SK-N-SH treated with all-trans-retinoic acid at 6 μM for 48 hours (cell line): Measurements from ENCODE around the gene GAA.
"Not testable (repeated sequence)": the region's sequence is repeated elsewhere in the genome, so short reads cannot be mapped to it uniquely, and the experiment has no call there.

Source experiments
- ATAC-seq: fragments of 200-7000 bp; cut with Tn5 transposase; 3 replicates; pipeline ENCODE4 v1.9.1; 2020; ENCODE audit warnings: mild to moderate bottlenecking, moderate library complexity
- ARNTL ChIP-seq: fragments of 450-650 bp; formaldehyde crosslinking; IDR thresholded peaks from 2 replicates; pipeline ENCODE4 v1.5.0; 2020; ENCODE audit warnings: low read depth, mild to moderate bottlenecking, moderate library complexity, borderline replicate concordance
- CREB5 ChIP-seq: fragments of 250-450 bp; sonication (Bioruptor Pico); IDR thresholded peaks from 2 replicates; pipeline ENCODE4 v1.5.1; 2020; ENCODE audit warnings: low read depth, mild to moderate bottlenecking, moderate library complexity
- CSDC2 ChIP-seq: fragments of 250-450 bp; sonication (Bioruptor Pico); IDR thresholded peaks from 2 replicates; pipeline ENCODE4 v1.5.0; 2020; ENCODE audit warnings: mild to moderate bottlenecking, moderate library complexity
- ESRRG ChIP-seq: fragments of 250-450 bp; sonication (Bioruptor Pico); IDR thresholded peaks from 2 replicates; pipeline ENCODE4 v1.6.1; 2021; ENCODE audit warnings: mild to moderate bottlenecking
- PATZ1 ChIP-seq: fragments of 250-450 bp; sonication (Bioruptor Pico); IDR thresholded peaks from 2 replicates; pipeline ENCODE4 v1.8.0; 2020; ENCODE audit warnings: mild to moderate bottlenecking, moderate library complexity, borderline replicate concordance
- POU6F1 ChIP-seq: fragments of 250-450 bp; sonication (Bioruptor Pico); IDR thresholded peaks from 2 replicates; pipeline ENCODE4 v1.8.0; 2021; ENCODE audit warnings: low read depth, mild to moderate bottlenecking, moderate library complexity, borderline replicate concordance
- PPARA ChIP-seq: fragments of 250-450 bp; sonication (Bioruptor Pico); IDR thresholded peaks from 2 replicates; pipeline ENCODE4 v1.5.0; 2020; ENCODE audit warnings: mild to moderate bottlenecking, borderline replicate concordance
- SNAI2 ChIP-seq: fragments of 250-450 bp; sonication (Bioruptor Pico); IDR thresholded peaks from 2 replicates; pipeline ENCODE4 v1.5.0; 2020; ENCODE audit warnings: mild to moderate bottlenecking, moderate library complexity
- TCF4 ChIP-seq: fragments of 250-450 bp; sonication (Bioruptor Pico); IDR thresholded peaks from 2 replicates; pipeline ENCODE4 v1.8.0; 2021; ENCODE audit warnings: mild to moderate bottlenecking, moderate library complexity, borderline replicate concordance
- TOX ChIP-seq: fragments of 250-450 bp; sonication (Bioruptor Pico); IDR thresholded peaks from 2 replicates; pipeline ENCODE4 v1.8.0; 2021; ENCODE audit warnings: mild to moderate bottlenecking, moderate library complexity, borderline replicate concordance
- TSHZ2 ChIP-seq: fragments of 250-450 bp; sonication (Bioruptor Pico); IDR thresholded peaks from 2 replicates; pipeline ENCODE4 v1.5.0; 2020; ENCODE audit warnings: mild to moderate bottlenecking, moderate library complexity
- ZC3H10 ChIP-seq: fragments of 250-450 bp; sonication (Bioruptor Pico); IDR thresholded peaks from 2 replicates; pipeline ENCODE4 v1.5.1; 2021; ENCODE audit warnings: mild to moderate bottlenecking, moderate library complexity
- ZFP3 ChIP-seq: fragments of 250-450 bp; sonication (Bioruptor Pico); IDR thresholded peaks from 2 replicates; pipeline ENCODE4 v1.5.0; 2020; ENCODE audit warnings: mild to moderate bottlenecking, moderate library complexity
- ZFP30 ChIP-seq: fragments of 450-650 bp; formaldehyde crosslinking; IDR thresholded peaks from 2 replicates; pipeline ENCODE4 v1.5.0; 2022; ENCODE audit warnings: mild to moderate bottlenecking, moderate library complexity
- ZNF565 ChIP-seq: fragments of 450-650 bp; formaldehyde crosslinking; conservative IDR thresholded peaks from 2 replicates; pipeline ENCODE4 v1.5.0; 2020; ENCODE audit warnings: low read depth, mild to moderate bottlenecking, moderate library complexity
- ZNF70 ChIP-seq: fragments of 450-650 bp; formaldehyde crosslinking; IDR thresholded peaks from 2 replicates; pipeline ENCODE4 v1.5.0; 2020; ENCODE audit warnings: mild to moderate bottlenecking, moderate library complexity
- ZNF8 ChIP-seq: fragments of 450-650 bp; formaldehyde crosslinking; IDR thresholded peaks from 2 replicates; pipeline ENCODE4 v1.5.0; 2020; ENCODE audit warnings: mild to moderate bottlenecking, moderate library complexity

The GAA gene

GRCh38 chr17:80151333-80151732 lies 50.0 kb downstream of the GAA start (continued):
- TF ChIP-seq ZC3H10: no peak
- no peak for TF ChIP-seq TSHZ2 (CRISPR knock-in tag)
- TF ChIP-seq ZFP30: no peak

- no peak for ATAC-seq
- TF ChIP-seq PATZ1 (CRISPR knock-in tag): no peak
- no peak for TF ChIP-seq ZNF565
- no peak for TF ChIP-seq POU6F1 (CRISPR knock-in tag)
- TF ChIP-seq ZFP3 (CRISPR knock-in tag): no peak
- TF ChIP-seq ARNTL: no peak
- TF ChIP-seq ZFP30: no peak
- no peak for TF ChIP-seq ZNF70 (CRISPR knock-in tag)
- no peak for TF ChIP-seq TOX (CRISPR knock-in tag)
- TF ChIP-seq ZC3H10: no peak
- no peak for TF ChIP-seq SNAI2 (CRISPR knock-in tag)
- no peak for TF ChIP-seq TSHZ2 (CRISPR knock-in tag)
- TF ChIP-seq CSDC2: no peak
- TF ChIP-seq TCF4 (CRISPR knock-in tag): no peak
- no peak for TF ChIP-seq CREB5 (CRISPR knock-in tag)
- TF ChIP-seq ZNF8: no peak
- TF ChIP-seq ESRRG (CRISPR knock-in tag): no peak
- no peak for TF ChIP-seq PPARA (CRISPR knock-in tag)
Measured at GRCh38 chr17:80152081-80152702, 50.8 kb downstream of the GAA start.

GRCh38 chr17:80153004-80153403 lies 51.6 kb downstream of the GAA start:
- ATAC-seq: no peak
- TF ChIP-seq ZNF8: no peak
- TF ChIP-seq TOX (CRISPR knock-in tag): no peak

GRCh38 chr17:80154166-80154565 lies 52.8 kb downstream of the GAA start:
- no peak for ATAC-seq

GRCh38 chr17:80155600-80155999 lies 54.2 kb downstream of the GAA start:
- not testable (repeated sequence) for ATAC-seq

More at GRCh38 chr17:80154166-80154565, 52.8 kb downstream of the GAA start:
- TF ChIP-seq PATZ1 (CRISPR knock-in tag) (no peak), ZNF8 (no peak)
